ENCODE measurements around the gene RFX6.

The RFX6 gene

GRCh38 chr6:116971959-116972358, 94.9 kb downstream of the RFX6 start:
- no peak overlapping the region for H3K4me3 Mint-ChIP-seq
- H3K4me1 Mint-ChIP-seq = no peaks in the 10 kb centered on the region
- H3K27ac Mint-ChIP-seq = no peak overlapping the region
- H3K36me3 Mint-ChIP-seq (ENCODE audit: low read depth) = no peaks in the 10 kb centered on the region
- peaks cover 9% of the 10 kb centered on the region for H3K27me3 Mint-ChIP-seq
- peak; percentile 8 for DNase-seq
- no peak for ATAC-seq
- H3K9me3 Mint-ChIP-seq = no peaks in the 10 kb centered on the region

GRCh38 chr6:116973976-116974375, 96.9 kb downstream of the RFX6 start:
- H3K27me3 Mint-ChIP-seq = peaks cover 9% of the 10 kb centered on the region
- H3K36me3 Mint-ChIP-seq (ENCODE audit: low read depth) = no peaks in the 10 kb centered on the region

GRCh38 chr6:116974526-116975316, 97.7 kb downstream of the RFX6 start:
- Mint-ChIP-seq H3K9me3 (no peaks in the 10 kb centered on the region), H3K27ac (no peak overlapping the region), H3K36me3 (ENCODE audit: low read depth) (no peaks in the 10 kb centered on the region), H3K4me3 (no peak overlapping the region), H3K4me1 (no peaks in the 10 kb centered on the region), H3K27me3 (peaks cover 6% of the 10 kb centered on the region)
- ATAC-seq (no peak), DNase-seq (no peak)

More at GRCh38 chr6:116973976-116974375, 96.9 kb downstream of the RFX6 start:
- no peak overlapping the region for H3K4me3 Mint-ChIP-seq
- no peak for ATAC-seq
- no peak for DNase-seq
- H3K4me1 Mint-ChIP-seq = no peaks in the 10 kb centered on the region
- H3K9me3 Mint-ChIP-seq = no peaks in the 10 kb centered on the region
- H3K27ac Mint-ChIP-seq = no peak overlapping the region

DNA sequence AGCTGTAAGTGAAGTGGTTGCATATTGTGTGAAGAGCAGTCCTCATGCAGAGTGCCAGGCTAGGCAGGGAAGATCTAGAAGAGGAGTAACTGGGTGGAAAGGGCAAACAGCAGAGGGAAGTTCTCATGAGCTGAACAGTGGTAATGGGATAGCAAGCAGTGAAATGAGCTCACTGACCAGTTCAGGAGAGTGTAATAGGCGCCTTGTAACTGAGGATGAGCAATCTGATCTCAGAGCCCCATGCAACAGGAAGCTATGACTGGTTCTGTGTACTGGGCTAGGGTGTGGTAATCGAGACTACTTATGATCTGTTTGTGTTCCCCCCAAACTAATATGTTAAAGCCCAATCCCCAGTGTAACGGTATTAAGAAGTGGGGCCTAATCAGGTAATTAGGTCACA, 98.6 kb downstream of the RFX6 start:
- Mint-ChIP-seq H3K4me1 (no peaks in the 10 kb centered on the region), H3K9me3 (no peaks in the 10 kb centered on the region), H3K27me3 (peaks cover 5% of the 10 kb centered on the region), H3K4me3 (no peak overlapping the region), H3K36me3 (ENCODE audit: low read depth) (no peaks in the 10 kb centered on the region), H3K27ac (no peak overlapping the region)
- no peak for ATAC-seq
- no peak for DNase-seq

DNA sequence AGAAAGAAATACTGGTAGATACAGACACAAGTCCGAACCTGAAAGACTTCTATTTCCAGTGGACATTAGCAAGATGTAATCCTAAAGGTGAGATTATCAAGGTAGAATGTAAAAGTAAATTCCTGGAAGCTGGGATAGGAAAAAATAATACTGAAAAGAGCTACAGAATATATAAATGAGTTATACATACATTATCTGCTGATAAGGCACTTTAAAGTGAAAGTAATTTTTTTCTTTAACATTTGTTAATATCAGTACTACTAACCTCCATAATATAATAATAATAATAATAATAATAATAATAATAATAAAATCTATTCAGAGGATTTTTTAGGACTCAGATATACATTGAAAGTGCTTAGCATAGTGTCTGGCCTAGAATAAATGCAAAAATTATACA, 102.5 kb downstream of the RFX6 start:
- H3K4me3 Mint-ChIP-seq = no peak overlapping the region
- no peak for ATAC-seq
- peaks cover 2% of the 10 kb centered on the region for H3K27me3 Mint-ChIP-seq
- H3K27ac Mint-ChIP-seq = no peak overlapping the region
- no peaks in the 10 kb centered on the region for H3K4me1 Mint-ChIP-seq
- peaks cover 9% of the 10 kb centered on the region for H3K9me3 Mint-ChIP-seq
- DNase-seq = no peak
- no peaks in the 10 kb centered on the region for H3K36me3 Mint-ChIP-seq (ENCODE audit: low read depth)
